Measurements from ENCODE around the gene SLC8A3.

SLC8A3 gene

GRCh38 chr14:70050136-70050535 lies 138.6 kb downstream of the SLC8A3 start:
- no peak overlapping the region for H2AFZ ChIP-seq (ENCODE audit: low read depth, low read length)
- H3K27me3 ChIP-seq (ENCODE audit: low read depth, low read length) = peaks cover 5% of the 10 kb centered on the region; the same call in 1 of the 2 replicates
- TF ChIP-seq EZH2phosphoT487 (IDR thresholded peaks at IDR 0.05; ENCODE audit: low read depth) = no peak
- TF ChIP-seq CTCF (IDR thresholded peaks at IDR 0.05; ENCODE audit: low read depth, low read length) = no peak
- no peaks in the 10 kb centered on the region for H3K36me3 ChIP-seq (replicated peaks; ENCODE audit: low read depth, low read length)
- no peak overlapping the region for H3K27ac ChIP-seq (ENCODE audit: low read length)
- no peaks in the 10 kb centered on the region for H3K79me2 ChIP-seq (ENCODE audit: low read length)
- H3K9me3 ChIP-seq (ENCODE audit: insufficient read depth, low read length) = no peaks in the 10 kb centered on the region
- H3K4me3 ChIP-seq (ENCODE audit: low read length) = no peak overlapping the region
- H3K9ac ChIP-seq (ENCODE audit: low read length) = no peak overlapping the region
- no peaks in the 10 kb centered on the region for H4K20me1 ChIP-seq (ENCODE audit: insufficient read depth, low read length)
- no peaks in the 10 kb centered on the region for H3K4me1 ChIP-seq (ENCODE audit: low read length)
- no peak overlapping the region for H3K4me2 ChIP-seq (ENCODE audit: low read length)

GRCh38 chr14:70049605-70050004 lies 139.1 kb downstream of the SLC8A3 start:
- H3K9me3 ChIP-seq (ENCODE audit: insufficient read depth, low read length) = no peaks in the 10 kb centered on the region
- H3K4me2 ChIP-seq (ENCODE audit: low read length) = no peak overlapping the region
- no peak overlapping the region for H3K9ac ChIP-seq (ENCODE audit: low read length)
- no peaks in the 10 kb centered on the region for H4K20me1 ChIP-seq (ENCODE audit: insufficient read depth, low read length)
- no peaks in the 10 kb centered on the region for H3K4me1 ChIP-seq (ENCODE audit: low read length)
- H3K4me3 ChIP-seq (ENCODE audit: low read length) = no peak overlapping the region
- TF ChIP-seq EZH2phosphoT487 (IDR thresholded peaks at IDR 0.05; ENCODE audit: low read depth) = no peak
- no peak for TF ChIP-seq CTCF (IDR thresholded peaks at IDR 0.05; ENCODE audit: low read depth, low read length)
- peaks cover 5% of the 10 kb centered on the region for H3K27me3 ChIP-seq (ENCODE audit: low read depth, low read length)
- H2AFZ ChIP-seq (ENCODE audit: low read depth, low read length) = no peak overlapping the region
- no peak overlapping the region for H3K27ac ChIP-seq (ENCODE audit: low read length)
- no peaks in the 10 kb centered on the region for H3K36me3 ChIP-seq (replicated peaks; ENCODE audit: low read depth, low read length)
- H3K79me2 ChIP-seq (ENCODE audit: low read length) = no peaks in the 10 kb centered on the region

GRCh38 chr14:70048313-70048654 lies 140.5 kb downstream of the SLC8A3 start:
- Histone ChIP-seq H3K4me3 (ENCODE audit: low read length) (no peak overlapping the region), H4K20me1 (ENCODE audit: insufficient read depth, low read length) (no peaks in the 10 kb centered on the region), H3K4me1 (ENCODE audit: low read length) (no peaks in the 10 kb centered on the region), H3K4me2 (ENCODE audit: low read length) (no peak overlapping the region), H3K79me2 (ENCODE audit: low read length) (no peaks in the 10 kb centered on the region), H3K27ac (ENCODE audit: low read length) (no peak overlapping the region), H3K27me3 (ENCODE audit: low read depth, low read length) (peaks cover 9% of the 10 kb centered on the region), H3K36me3 (replicated peaks; ENCODE audit: low read depth, low read length) (no peaks in the 10 kb centered on the region), H2AFZ (ENCODE audit: low read depth, low read length) (no peak overlapping the region), H3K9me3 (ENCODE audit: insufficient read depth, low read length) (no peaks in the 10 kb centered on the region), H3K9ac (ENCODE audit: low read length) (no peak overlapping the region)
- TF ChIP-seq EZH2phosphoT487 (IDR thresholded peaks at IDR 0.05; ENCODE audit: low read depth) (no peak), CTCF (IDR thresholded peaks at IDR 0.05; ENCODE audit: low read depth, low read length) (no peak)

GRCh38 chr14:70047598-70048312 lies 141.0 kb downstream of the SLC8A3 start:
- Histone ChIP-seq H3K27ac (ENCODE audit: low read length) (no peak overlapping the region), H4K20me1 (ENCODE audit: insufficient read depth, low read length) (no peaks in the 10 kb centered on the region), H3K27me3 (ENCODE audit: low read depth, low read length) (peaks cover 12% of the 10 kb centered on the region)

More at GRCh38 chr14:70047598-70048312, 141.0 kb downstream of the SLC8A3 start:
- TF ChIP-seq EZH2phosphoT487 (IDR thresholded peaks at IDR 0.05; ENCODE audit: low read depth) (no peak), CTCF (IDR thresholded peaks at IDR 0.05; ENCODE audit: low read depth, low read length) (no peak)
- no peaks in the 10 kb centered on the region for H3K9me3 ChIP-seq (ENCODE audit: insufficient read depth, low read length)
- no peak overlapping the region for H3K4me3 ChIP-seq (ENCODE audit: low read length)
- no peaks in the 10 kb centered on the region for H3K79me2 ChIP-seq (ENCODE audit: low read length)
- H3K36me3 ChIP-seq (replicated peaks; ENCODE audit: low read depth, low read length) = no peaks in the 10 kb centered on the region
- no peak overlapping the region for H2AFZ ChIP-seq (ENCODE audit: low read depth, low read length)
- no peak overlapping the region for H3K4me2 ChIP-seq (ENCODE audit: low read length)
- no peaks in the 10 kb centered on the region for H3K4me1 ChIP-seq (ENCODE audit: low read length)
- no peak overlapping the region for H3K9ac ChIP-seq (ENCODE audit: low read length)
